GM10248 (cell line): ENCODE results near the gene DKK3.

Experiments
- CTCF ChIA-PET: fragments of 300-600 bp; sonication (Branson Sonifier 250); formaldehyde crosslinking; extraction: SDS; loops from one replicate; lab custom pipeline; 2021; ENCODE audit warnings: antibody characterized with exemption; lab: Yijun Ruan, JAX
- POLR2A ChIA-PET: fragments of 350-650 bp; sonication (Branson Sonifier 250); formaldehyde crosslinking; extraction: SDS; loops from one replicate; lab custom pipeline; 2020; ENCODE audit warnings: antibody characterized with exemption; lab: Yijun Ruan, JAX
- DNase-seq: peaks from one replicate; pipeline ENCODE4 v3.0.0; 2012; ENCODE audit errors: extremely low spot score
- CTCF ChIP-seq: IDR thresholded peaks from 2 replicates; pipeline ENCODE4 v1.5.1; 2012; ENCODE audit warnings: mild to moderate bottlenecking, low read depth; ENCODE audit errors: extremely low read depth, missing control alignments, control extremely low read depth

The DKK3 gene

GRCh38 chr11:11992257-11993212 is 15.9 kb downstream of the DKK3 start:
- DNase-seq: no peak
- no peak for TF ChIP-seq CTCF
- POLR2A ChIA-PET: no interaction called here
- CTCF ChIA-PET: interaction anchor here (0.7 kb wide), 1 partner anchor 13 kb away, joined by 3 read pairs; no protein-coding TSS in a partner anchor

- no peak for DNase-seq
- TF ChIP-seq CTCF: no peak
- CTCF ChIA-PET: interaction anchor here (1.0 to 1.1 kb wide), 3 partner anchors 11 to 25 kb away, joined by 3 to 4 read pairs (median 3); no protein-coding TSS in a partner anchor
- POLR2A ChIA-PET: no interaction called here
These were observed 18.4 kb downstream of the DKK3 start for GRCh38 chr11:11989774-11990744.

- ChIA-PET POLR2A (no interaction called here), CTCF (interaction anchor here (1.3 kb wide), 1 partner anchor 293 kb away, joined by 4 read pairs; no protein-coding TSS in a partner anchor)
- no peak for TF ChIP-seq CTCF
- no peak for DNase-seq
These were observed 19.7 kb downstream of the DKK3 start for GRCh38 chr11:11988681-11989261.

GRCh38 chr11:11988099-11988651 is 20.3 kb downstream of the DKK3 start:
- ChIA-PET POLR2A (no interaction called here), CTCF (interaction anchor here (1.3 kb wide), 1 partner anchor 294 kb away, joined by 4 read pairs; no protein-coding TSS in a partner anchor)
- DNase-seq: no peak
- no peak for TF ChIP-seq CTCF

GRCh38 chr11:11987503-11988022 is 20.9 kb downstream of the DKK3 start:
- POLR2A ChIA-PET: no interaction called here
- DNase-seq: no peak
- no peak for TF ChIP-seq CTCF
- CTCF ChIA-PET: interaction anchor here (1.3 kb wide), 1 partner anchor 294 kb away, joined by 4 read pairs; no protein-coding TSS in a partner anchor
